SU-DHL-6 (cell line): ENCODE results near the gene GRID1.

Experiments
- H2AFZ ChIP-seq: fragments of 200-600 bp; sonication (generic); 2 replicates; pipeline ENCODE4 v1.6.1; 2014; ENCODE audit warnings: low read depth, mild to moderate bottlenecking, moderate library complexity, mixed read lengths, antibody characterized with exemption, low read length; ENCODE audit not compliant: severe bottlenecking
- H3F3A ChIP-seq: fragments of 200-600 bp; shearing (Covaris generic); 2 replicates; pipeline ENCODE4 v1.6.0; 2016; ENCODE audit warnings: antibody characterized with exemption, mild to moderate bottlenecking; ENCODE audit not compliant: insufficient read depth
- H3K27ac ChIP-seq: fragments of 200-600 bp; sonication (generic); 2 replicates; pipeline ENCODE4 v1.5.1; 2016; ENCODE audit warnings: low read depth, mild to moderate bottlenecking, low read length, moderate library complexity, mixed read lengths
- H3K27me3 ChIP-seq: fragments of 200-600 bp; sonication (generic), shearing (Covaris generic); 2 replicates; pipeline ENCODE4 v1.6.0; 2014; ENCODE audit warnings: mild to moderate bottlenecking, low read length
- H3K36me3 ChIP-seq: fragments of 200-600 bp; sonication (generic); 2 replicates; pipeline ENCODE4 v1.6.1; 2014; ENCODE audit warnings: mild to moderate bottlenecking, low read length, mixed read lengths
- H3K4me2 ChIP-seq: fragments of 300-600, 200-600 bp; shearing (Covaris generic), sonication (generic); 2 replicates; pipeline ENCODE4 v1.6.0; 2014; ENCODE audit warnings: low read length, low read depth, mild to moderate bottlenecking; ENCODE audit not compliant: poor library complexity, severe bottlenecking
- H3K4me3 ChIP-seq: fragments of 200-600 bp; sonication (generic); 2 replicates; pipeline ENCODE4 v1.5.1; 2014; ENCODE audit warnings: antibody characterized with exemption, low read length, mild to moderate bottlenecking, mixed read lengths; ENCODE audit not compliant: insufficient read depth, poor library complexity, severe bottlenecking
- H3K79me2 ChIP-seq: fragments of 200-600 bp; sonication (generic); 2 replicates; pipeline ENCODE4 v1.6.1; 2014; ENCODE audit warnings: mild to moderate bottlenecking, low read length, moderate library complexity; ENCODE audit not compliant: insufficient read depth
- H3K9ac ChIP-seq: fragments of 200-600 bp; sonication (generic); 2 replicates; pipeline ENCODE4 v1.7.0; 2014; ENCODE audit warnings: mild to moderate bottlenecking, low read length
- H3K9me2 ChIP-seq: fragments of 200-600 bp; sonication (generic); replicated peaks from 2 replicates; pipeline ENCODE4 v1.6.1; 2014; ENCODE audit warnings: low read length; ENCODE audit not compliant: insufficient read depth
- H3K9me3 ChIP-seq: fragments of 200-600 bp; sonication (generic); 2 replicates; pipeline ENCODE4 v1.6.1; 2014; ENCODE audit warnings: low read length, mixed read lengths; ENCODE audit not compliant: insufficient read depth
- H4K20me1 ChIP-seq: fragments of 200-600 bp; sonication (generic); 2 replicates; pipeline ENCODE4 v1.6.1; 2014; ENCODE audit warnings: low read depth, mild to moderate bottlenecking, antibody characterized with exemption, low read length, moderate library complexity, mixed read lengths
- CTCF ChIP-seq: fragments of 200-600 bp; sonication (generic); IDR thresholded peaks from one replicate; pipeline ENCODE4 v1.5.1; 2017; ENCODE audit warnings: antibody characterized with exemption, mild to moderate bottlenecking, low read length, moderate library complexity; ENCODE audit not compliant: insufficient read depth, poor library complexity, severe bottlenecking
- EZH2phosphoT487 ChIP-seq: fragments of 200-600 bp; sonication (generic), shearing (Covaris generic); conservative IDR thresholded peaks from 2 replicates; pipeline ENCODE4 v1.6.1; 2018; ENCODE audit warnings: mild to moderate bottlenecking, antibody characterized with exemption, low read length, moderate library complexity, mixed read lengths

The GRID1 gene

GRCh38 chr10:86366033-86366901 lies at the start of gene GRID1:
GRID1 (minus strand) TSS chr10:86366795.
- no peaks in the 10 kb centered on the region for H3F3A ChIP-seq
- H3K9me2 ChIP-seq = no peaks in the 10 kb centered on the region
- peak within 1 kb of the TSS; percentile 68 for H3K4me2 ChIP-seq
- no peaks in the 10 kb centered on the region for H3K27me3 ChIP-seq
- H4K20me1 ChIP-seq = no peaks in the 10 kb centered on the region
- no peaks in the 10 kb centered on the region for H3K79me2 ChIP-seq
- H3K9ac ChIP-seq = peak within 1 kb of the TSS; percentile 55
- peak within 1 kb of the TSS; percentile 67 for H3K4me3 ChIP-seq
- peak within 1 kb of the TSS; percentile 66 for H2AFZ ChIP-seq
- no peaks in the 10 kb centered on the region for H3K9me3 ChIP-seq
- no peaks in the 10 kb centered on the region for H3K36me3 ChIP-seq
- no peak within 1 kb of the TSS for H3K27ac ChIP-seq
- no peak for TF ChIP-seq EZH2phosphoT487
- no peak for TF ChIP-seq CTCF

GRCh38 chr10:86415583-86415982 lies 49.0 kb upstream of the GRID1 start:
- no peaks in the 10 kb centered on the region for H3K9me2 ChIP-seq
- no peaks in the 10 kb centered on the region for H4K20me1 ChIP-seq
- peak overlapping the region; percentile 34 for H3K4me2 ChIP-seq
- H3K9me3 ChIP-seq = 0 out of 2 replicates have a peak, but pooled peaks cover 3% of the 10 kb centered on the region
- no peaks in the 10 kb centered on the region for H3K79me2 ChIP-seq
- no peak overlapping the region for H3K4me3 ChIP-seq
- H3K27ac ChIP-seq = peak overlapping the region; percentile 97
- H3K27me3 ChIP-seq = no peaks in the 10 kb centered on the region
- peak overlapping the region; percentile 27; the same call in 1 of the 2 replicates for H3K9ac ChIP-seq
- H2AFZ ChIP-seq = peak overlapping the region; percentile 52
- TF ChIP-seq CTCF (no peak), EZH2phosphoT487 (no peak)
- peaks cover 70% of the 10 kb centered on the region for H3F3A ChIP-seq
- no peaks in the 10 kb centered on the region for H3K36me3 ChIP-seq

- Histone ChIP-seq H3K9ac (peak overlapping the region; percentile 27; the same call in 1 of the 2 replicates), H3K4me2 (peak overlapping the region; percentile 34), H3K79me2 (no peaks in the 10 kb centered on the region), H4K20me1 (no peaks in the 10 kb centered on the region), H3K9me2 (no peaks in the 10 kb centered on the region), H2AFZ (peak overlapping the region; percentile 52), H3K4me3 (no peak overlapping the region), H3F3A (peaks cover 74% of the 10 kb centered on the region), H3K36me3 (no peaks in the 10 kb centered on the region), H3K27ac (peak overlapping the region; percentile 97), H3K9me3 (0 out of 2 replicates have a peak, but pooled peaks cover 4% of the 10 kb centered on the region), H3K27me3 (no peaks in the 10 kb centered on the region)
- TF ChIP-seq CTCF (no peak), EZH2phosphoT487 (no peak)
These were observed 48.5 kb upstream of the GRID1 start for GRCh38 chr10:86415116-86415515.
